Natural killer cell (primary cell): ENCODE data around the gene DSG2. TPM values are rescaled to one million over a fixed set of nuclear protein-coding genes. Genes with fewer than 3 reads are reported as not detected.

Experiments
- ATAC-seq, 3 donors: fragments of 150-1000 bp in 2 of 3; fragments of 200-7000 bp in 1 of 3; cut with Tn5 transposase; 1 replicate in 1 of 3; 2 replicates in 2 of 3; pipeline ENCODE4 v1.10.0; 2021; ENCODE audit warnings: mild to moderate bottlenecking in 2 of 3, moderate library complexity in 2 of 3
- DNase-seq, 2 donors: peaks; one replicate each; pipeline versions ENCODE4 v3.0.0 to v3.0.0-alpha.2; 2013 to 2021; ENCODE audit warnings: mixed read lengths in 1 of 2
- H3K27ac ChIP-seq: one replicate; pipeline ENCODE4 v1.5.1; 2013; ENCODE audit warnings: mild to moderate bottlenecking, low read length
- H3K27me3 ChIP-seq: one replicate; pipeline ENCODE4 v1.6.1; 2013; ENCODE audit warnings: low read length; ENCODE audit not compliant: control insufficient read depth, insufficient read depth
- H3K36me3 ChIP-seq: one replicate; pipeline ENCODE4 v1.6.1; 2013; ENCODE audit warnings: low read length; ENCODE audit not compliant: control insufficient read depth, insufficient read depth
- H3K4me1 ChIP-seq: one replicate; pipeline ENCODE4 v1.6.1; 2013; ENCODE audit warnings: low read length; ENCODE audit not compliant: control insufficient read depth, insufficient read depth
- H3K4me3 ChIP-seq: one replicate; pipeline ENCODE4 v1.5.1; 2013; ENCODE audit warnings: low read length
- H3K9me3 ChIP-seq: one replicate; pipeline ENCODE4 v1.6.1; 2013; ENCODE audit warnings: low read length; ENCODE audit not compliant: control insufficient read depth, insufficient read depth
- H3K27ac Mint-ChIP-seq, 2 donors: one replicate each; pipeline ENCODE4 v1.8.0; 2022; ENCODE audit warnings: mild to moderate bottlenecking in 2 of 2, mixed read lengths in 2 of 2, moderate library complexity in 1 of 2
- H3K27me3 Mint-ChIP-seq, 2 donors: one replicate each; pipeline ENCODE4 v1.8.0; 2022; ENCODE audit warnings: low read depth in 2 of 2, mixed read lengths in 2 of 2
- H3K36me3 Mint-ChIP-seq: one replicate; pipeline ENCODE4 v1.8.0; 2022; ENCODE audit warnings: mixed read lengths
- H3K4me1 Mint-ChIP-seq, 2 donors: one replicate each; pipeline ENCODE4 v1.8.0; 2022; ENCODE audit warnings: mixed read lengths in 2 of 2
- H3K4me3 Mint-ChIP-seq: one replicate; pipeline ENCODE4 v1.8.0; 2022; ENCODE audit warnings: mild to moderate bottlenecking, moderate library complexity, mixed read lengths
- H3K9me3 Mint-ChIP-seq, 2 donors: one replicate each; pipeline ENCODE4 v1.8.0; 2022; ENCODE audit warnings: mixed read lengths in 2 of 2
- WGBS: methylation state at CpG from one replicate; pipeline ENCODE4 v1.1.7; 2013; ENCODE audit warnings: missing lambda C conversion rate; ENCODE audit not compliant: insufficient coverage; 5-methylcytosine and 5-hydroxymethylcytosine counted together
- intact Hi-C: fragments of 100-400 bp; cut with micrococcal nuclease; formaldehyde crosslinking; loops from one replicate; pipeline ENCODE4 v1.14.2; 2022
- total RNA-seq, 4 donors: library from RNA; stranded (reverse); fragments of 120-200 nt in 1 of 4; gene quantifications; one replicate each; pipeline versions ENCODE4 v1.2.3 to v1.2.4, GENCODE V29; 2013 to 2022
- TF ChIP-seq, protein P1 (sequence below): fragments of 200-600 bp; IDR thresholded peaks from one replicate; pipeline ENCODE4 v1.8.0; 2022; ENCODE audit warnings: antibody characterized with exemption

The DSG2 gene
- total RNA-seq, 3 donors from 2014 or later (not counting 1 experiment from before 2014, with no cell fraction given), result 0.05 to 0.53 TPM; not detected in 1

DNA sequence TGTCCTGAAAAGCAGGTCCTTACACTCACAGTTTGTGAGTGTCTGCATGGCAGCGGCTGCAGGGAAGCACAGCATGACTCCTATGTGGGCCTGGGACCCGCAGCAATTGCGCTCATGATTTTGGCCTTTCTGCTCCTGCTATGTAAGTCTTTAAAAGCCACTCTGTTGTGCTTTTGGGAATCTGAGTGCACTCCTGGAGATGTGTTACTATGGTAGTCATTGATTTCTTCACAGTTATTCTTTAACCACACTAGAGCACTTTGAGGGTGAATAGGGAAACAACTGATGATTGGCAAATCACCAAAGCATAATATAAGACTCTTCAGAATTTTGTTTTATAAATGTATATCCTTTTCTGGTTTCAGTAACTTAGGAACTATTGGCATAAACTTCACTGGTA is 40.9 kb downstream of the DSG2 start:
- ATAC-seq (no peak), DNase-seq (no peak)
- TF ChIP-seq, protein P1, sequence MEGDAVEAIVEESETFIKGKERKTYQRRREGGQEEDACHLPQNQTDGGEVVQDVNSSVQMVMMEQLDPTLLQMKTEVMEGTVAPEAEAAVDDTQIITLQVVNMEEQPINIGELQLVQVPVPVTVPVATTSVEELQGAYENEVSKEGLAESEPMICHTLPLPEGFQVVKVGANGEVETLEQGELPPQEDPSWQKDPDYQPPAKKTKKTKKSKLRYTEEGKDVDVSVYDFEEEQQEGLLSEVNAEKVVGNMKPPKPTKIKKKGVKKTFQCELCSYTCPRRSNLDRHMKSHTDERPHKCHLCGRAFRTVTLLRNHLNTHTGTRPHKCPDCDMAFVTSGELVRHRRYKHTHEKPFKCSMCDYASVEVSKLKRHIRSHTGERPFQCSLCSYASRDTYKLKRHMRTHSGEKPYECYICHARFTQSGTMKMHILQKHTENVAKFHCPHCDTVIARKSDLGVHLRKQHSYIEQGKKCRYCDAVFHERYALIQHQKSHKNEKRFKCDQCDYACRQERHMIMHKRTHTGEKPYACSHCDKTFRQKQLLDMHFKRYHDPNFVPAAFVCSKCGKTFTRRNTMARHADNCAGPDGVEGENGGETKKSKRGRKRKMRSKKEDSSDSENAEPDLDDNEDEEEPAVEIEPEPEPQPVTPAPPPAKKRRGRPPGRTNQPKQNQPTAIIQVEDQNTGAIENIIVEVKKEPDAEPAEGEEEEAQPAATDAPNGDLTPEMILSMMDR, result no peak
- 94% methylated on average over 3 of the region's 3 CpGs for WGBS
- no peaks in the 10 kb centered on the region for H3K4me1 Mint-ChIP-seq
- H3K4me3 Mint-ChIP-seq, result no peak overlapping the region
- no peaks in the 10 kb centered on the region for H3K27me3 ChIP-seq
- no peaks in the 10 kb centered on the region for H3K9me3 Mint-ChIP-seq
- no peaks in the 10 kb centered on the region for H3K9me3 ChIP-seq
- H3K4me3 ChIP-seq, result no peak overlapping the region
- no peak overlapping the region for H3K27ac ChIP-seq
- no peaks in the 10 kb centered on the region for H3K36me3 ChIP-seq
- no peaks in the 10 kb centered on the region for H3K4me1 ChIP-seq
- H3K27me3 Mint-ChIP-seq, result peaks cover 0 to 3% of the 10 kb centered on the region in 2 donors
- no peak overlapping the region for H3K27ac Mint-ChIP-seq
- no peaks in the 10 kb centered on the region for H3K36me3 Mint-ChIP-seq
- intact Hi-C loops, result no loop called here

DNA sequence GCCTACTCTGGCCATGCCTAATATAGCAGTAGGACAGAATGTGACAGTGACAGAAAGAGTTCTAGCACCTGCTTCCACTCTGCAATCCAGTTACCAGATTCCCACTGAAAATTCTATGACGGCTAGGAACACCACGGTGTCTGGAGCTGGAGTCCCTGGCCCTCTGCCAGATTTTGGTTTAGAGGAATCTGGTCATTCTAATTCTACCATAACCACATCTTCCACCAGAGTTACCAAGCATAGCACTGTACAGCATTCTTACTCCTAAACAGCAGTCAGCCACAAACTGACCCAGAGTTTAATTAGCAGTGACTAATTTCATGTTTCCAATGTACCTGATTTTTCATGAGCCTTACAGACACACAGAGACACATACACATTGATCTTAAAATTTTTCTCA is 48.5 kb downstream of the DSG2 start:
- H3K36me3 ChIP-seq, result no peaks in the 10 kb centered on the region
- no peak overlapping the region for H3K4me3 Mint-ChIP-seq
- no peaks in the 10 kb centered on the region for H3K4me1 ChIP-seq
- WGBS, result 55% methylated on average over 2 of the region's 2 CpGs
- intact Hi-C loops, result no loop called here
- no peaks in the 10 kb centered on the region for H3K9me3 Mint-ChIP-seq
- no peak for ATAC-seq
- H3K4me1 Mint-ChIP-seq, result no peaks in the 10 kb centered on the region
- no peaks in the 10 kb centered on the region for H3K9me3 ChIP-seq
- H3K36me3 Mint-ChIP-seq, result no peaks in the 10 kb centered on the region
- no peak overlapping the region for H3K27ac ChIP-seq
- H3K27me3 Mint-ChIP-seq, result peaks cover 0 to 6% of the 10 kb centered on the region in 2 donors
- H3K27ac Mint-ChIP-seq, result no peak overlapping the region
- no peak overlapping the region for H3K4me3 ChIP-seq
- TF ChIP-seq, protein P1, result no peak
- no peak for DNase-seq
- H3K27me3 ChIP-seq, result no peaks in the 10 kb centered on the region

DNA sequence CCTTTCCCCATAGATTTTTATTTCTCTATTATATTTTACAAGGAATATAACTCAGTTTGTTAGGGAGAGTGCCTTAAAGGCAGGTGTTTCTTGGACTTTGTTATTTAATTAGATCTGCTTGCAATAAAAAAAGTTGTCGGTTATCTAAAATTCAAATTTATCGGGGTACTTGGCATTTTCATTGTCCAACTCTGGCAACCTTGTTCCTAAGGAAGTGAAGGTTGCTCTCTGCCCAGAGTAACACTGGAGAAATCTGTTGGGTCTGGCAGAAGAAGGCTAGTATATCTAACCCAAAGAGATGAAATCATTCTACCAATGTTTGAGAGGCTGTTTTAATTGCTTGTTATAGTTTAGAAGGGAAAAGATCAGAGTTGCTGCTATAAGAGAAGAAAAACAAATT is 50.9 kb downstream of the DSG2 start:
- TF ChIP-seq, protein P1, result no peak
- DNase-seq (no peak), ATAC-seq (no peak)
- no peaks in the 10 kb centered on the region for H3K4me1 Mint-ChIP-seq
- H3K27ac Mint-ChIP-seq, result no peak overlapping the region
- Histone ChIP-seq H3K4me3 (no peak overlapping the region), H3K36me3 (no peaks in the 10 kb centered on the region), H3K9me3 (no peaks in the 10 kb centered on the region), H3K4me1 (no peaks in the 10 kb centered on the region), H3K27me3 (no peaks in the 10 kb centered on the region), H3K27ac (no peak overlapping the region)
- no peaks in the 10 kb centered on the region for H3K9me3 Mint-ChIP-seq
- WGBS, result 93% methylated on average over 2 of the region's 2 CpGs
- intact Hi-C loops, result no loop called here
- peaks cover 1 to 18% of the 10 kb centered on the region in 2 donors for H3K27me3 Mint-ChIP-seq
- H3K36me3 Mint-ChIP-seq, result no peaks in the 10 kb centered on the region
- no peak overlapping the region for H3K4me3 Mint-ChIP-seq

DNA sequence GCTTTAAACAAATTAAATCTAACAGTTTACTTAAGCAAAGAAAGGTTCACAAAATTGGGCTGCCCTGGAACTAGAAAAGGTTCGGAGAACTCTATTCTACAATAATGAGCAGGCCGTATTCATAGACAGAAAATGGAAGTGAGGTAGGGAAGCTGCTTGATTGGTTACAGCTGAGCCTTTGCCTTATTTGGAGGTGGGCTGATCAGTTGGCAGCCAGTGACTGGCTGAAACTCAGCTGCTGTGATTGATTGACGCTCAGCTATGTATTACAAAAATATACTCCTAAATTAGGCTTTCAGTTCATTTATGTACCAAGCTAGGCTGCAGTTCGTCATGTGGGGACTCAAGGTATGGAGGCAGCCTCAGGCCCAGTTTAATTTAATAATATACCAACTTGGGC is 51.4 kb downstream of the DSG2 start:
- no peak overlapping the region for H3K4me3 Mint-ChIP-seq
- intact Hi-C loops, result no loop called here
- H3K9me3 ChIP-seq, result no peaks in the 10 kb centered on the region
- no peak overlapping the region for H3K27ac Mint-ChIP-seq
- H3K27me3 ChIP-seq, result no peaks in the 10 kb centered on the region
- H3K27ac ChIP-seq, result no peak overlapping the region
- no peaks in the 10 kb centered on the region for H3K4me1 ChIP-seq
- H3K9me3 Mint-ChIP-seq, result no peaks in the 10 kb centered on the region
- H3K4me1 Mint-ChIP-seq, result no peaks in the 10 kb centered on the region
- H3K36me3 Mint-ChIP-seq, result no peaks in the 10 kb centered on the region
- ATAC-seq, result no peak
- no peak overlapping the region for H3K4me3 ChIP-seq
- DNase-seq, result no peak
- no peaks in the 10 kb centered on the region for H3K36me3 ChIP-seq
- WGBS, result 87% methylated on average over 4 of the region's 4 CpGs
- TF ChIP-seq, protein P1, result no peak
- H3K27me3 Mint-ChIP-seq, result peaks cover 6 to 23% of the 10 kb centered on the region in 2 donors
